Right ventricle myocardium inferior (tissue), 1 donor: Measurements from ENCODE around the gene ALPL. TPM values are rescaled to one million over a fixed set of nuclear protein-coding genes. Genes with fewer than 3 reads are reported as not detected.

Source experiments
- ATAC-seq: fragments of 200-7000 bp; cut with Tn5 transposase; one replicate; pipeline ENCODE4 v1.9.1; 2020; ENCODE audit warnings: mild to moderate bottlenecking, moderate library complexity
- DNase-seq: peaks from one replicate; pipeline ENCODE4 v3.0.0; 2021; ENCODE audit errors: missing footprints
- intact Hi-C: fragments of 100-400 bp; cut with DNase I; formaldehyde crosslinking; loops from one replicate; pipeline ENCODE4 v1.11.0; 2022
- total RNA-seq: library from RNA; stranded (reverse); fragmentation: NEBNext Ultra II Directional; extraction: Animal tissue kit (Norgen Biotek cat#: 25700); gene quantifications from one replicate; pipeline ENCODE4 v1.2.1, GENCODE V29; 2021
- donor health status: DM: no; HTN: yes; CAD: no; lungs with severe emphysema.

ALPL gene
- total RNA-seq, 1 donor from 2014 or later = 11.0 TPM

GRCh38 chr1:21604208-21604957 lies 95.2 kb downstream of the ALPL start:
- no peak for ATAC-seq
- intact Hi-C loops = no loop called here
- DNase-seq = no peak

GRCh38 chr1:21605012-21605715 lies 95.9 kb downstream of the ALPL start:
- DNase-seq = no peak
- no peak for ATAC-seq
- intact Hi-C loops = no loop called here

GRCh38 chr1:21605964-21606705 lies 96.9 kb downstream of the ALPL start:
- intact Hi-C loops = no loop called here
- ATAC-seq = no peak

GRCh38 chr1:21607549-21608529 lies 98.6 kb downstream of the ALPL start:
- DNase-seq (peak; percentile 90), ATAC-seq (peak; percentile 82)
- intact Hi-C loops = no loop called here

More at GRCh38 chr1:21605964-21606705, 96.9 kb downstream of the ALPL start:
- no peak for DNase-seq

- ATAC-seq (no peak), DNase-seq (no peak)
- intact Hi-C loops = no loop called here
These were observed 99.6 kb downstream of the ALPL start for GRCh38 chr1:21608798-21609197.

GRCh38 chr1:21610027-21610426 lies 100.8 kb downstream of the ALPL start:
- ATAC-seq (no peak), DNase-seq (no peak)
- intact Hi-C loops = no loop called here

GRCh38 chr1:21610989-21611785 lies 102.0 kb downstream of the ALPL start:
- ATAC-seq = no peak
- intact Hi-C loops = no loop called here
- DNase-seq = no peak

- DNase-seq (no peak), ATAC-seq (no peak)
- intact Hi-C loops = no loop called here
These were observed 102.8 kb downstream of the ALPL start for GRCh38 chr1:21612057-21612456.

GRCh38 chr1:21613072-21613867 lies 104.0 kb downstream of the ALPL start:
- intact Hi-C loops = no loop called here
- DNase-seq (no peak), ATAC-seq (no peak)

GRCh38 chr1:21614419-21615115 lies 105.3 kb downstream of the ALPL start:
- intact Hi-C loops = no loop called here

GRCh38 chr1:21616372-21616771 lies 107.1 kb downstream of the ALPL start:
- no peak for DNase-seq
- intact Hi-C loops = no loop called here
- ATAC-seq = no peak

More at GRCh38 chr1:21614419-21615115, 105.3 kb downstream of the ALPL start:
- DNase-seq (no peak), ATAC-seq (no peak)

GRCh38 chr1:21617126-21617738 lies 108.0 kb downstream of the ALPL start:
- DNase-seq (no peak), ATAC-seq (no peak)
- intact Hi-C loops = no loop called here

GRCh38 chr1:21618059-21618458 lies 108.8 kb downstream of the ALPL start:
- DNase-seq (no peak), ATAC-seq (no peak)
- intact Hi-C loops = no loop called here

GRCh38 chr1:21618561-21619374 lies 109.5 kb downstream of the ALPL start:
- DNase-seq = no peak
- no peak for ATAC-seq
- intact Hi-C loops = no loop called here

- intact Hi-C loops = no loop called here
- ATAC-seq (no peak), DNase-seq (no peak)
These were observed 110.2 kb downstream of the ALPL start for GRCh38 chr1:21619375-21619947.
